HG03064 (cell line): ENCODE data around the gene BORCS5.
"Not testable (repeated sequence)": the region's sequence is repeated elsewhere in the genome, so short reads cannot be mapped to it uniquely, and the experiment has no call there.

Source experiments
- ATAC-seq: cut with Tn5 transposase; IDR thresholded peaks from one replicate; pipeline ENCODE4 v1.9.1; 2021; ENCODE audit warnings: low read depth; ENCODE audit not compliant: unreplicated experiment

Gene BORCS5

GRCh38 chr12:12452326-12452902 lies 95.5 kb downstream of the BORCS5 start:
- no peak for ATAC-seq

DNA sequence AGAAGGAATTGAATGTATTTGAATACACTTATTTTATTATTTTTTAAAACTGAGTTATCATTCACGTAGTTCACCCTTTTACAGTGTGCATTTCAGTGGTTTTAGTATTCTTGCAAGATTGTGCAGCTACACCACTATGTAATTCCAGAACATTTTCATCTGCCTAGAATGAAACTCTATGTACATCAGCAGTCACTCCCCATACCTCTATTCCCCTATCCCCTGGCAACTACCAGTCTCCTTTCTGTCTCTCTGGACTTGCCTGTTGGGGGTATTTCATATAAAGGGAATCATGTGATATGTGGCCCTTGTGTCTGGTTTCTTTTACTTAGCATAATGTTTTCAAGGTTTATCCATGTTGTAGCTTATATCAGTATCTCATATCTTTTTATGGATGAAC lies 96.8 kb downstream of the BORCS5 start:
- no peak for ATAC-seq

- ATAC-seq = no peak
Measured at GRCh38 chr12:12454315-12454714, 97.4 kb downstream of the BORCS5 start.

GRCh38 chr12:12456637-12457036 lies 99.8 kb downstream of the BORCS5 start:
- no peak for ATAC-seq

- ATAC-seq = no peak
Measured at GRCh38 chr12:12460935-12461922, 104.4 kb downstream of the BORCS5 start.

- no peak for ATAC-seq
Measured at GRCh38 chr12:12461923-12462315, 105.0 kb downstream of the BORCS5 start.

- ATAC-seq = no peak
Measured at GRCh38 chr12:12465522-12465921, 108.6 kb downstream of the BORCS5 start.

- no peak for ATAC-seq
Measured at GRCh38 chr12:12466157-12466556, 109.3 kb downstream of the BORCS5 start.

- ATAC-seq = no peak
Measured at GRCh38 chr12:12467264-12467663, 110.4 kb downstream of the BORCS5 start.

GRCh38 chr12:12467688-12468261 lies 110.9 kb downstream of the BORCS5 start:
- ATAC-seq = no peak

DNA sequence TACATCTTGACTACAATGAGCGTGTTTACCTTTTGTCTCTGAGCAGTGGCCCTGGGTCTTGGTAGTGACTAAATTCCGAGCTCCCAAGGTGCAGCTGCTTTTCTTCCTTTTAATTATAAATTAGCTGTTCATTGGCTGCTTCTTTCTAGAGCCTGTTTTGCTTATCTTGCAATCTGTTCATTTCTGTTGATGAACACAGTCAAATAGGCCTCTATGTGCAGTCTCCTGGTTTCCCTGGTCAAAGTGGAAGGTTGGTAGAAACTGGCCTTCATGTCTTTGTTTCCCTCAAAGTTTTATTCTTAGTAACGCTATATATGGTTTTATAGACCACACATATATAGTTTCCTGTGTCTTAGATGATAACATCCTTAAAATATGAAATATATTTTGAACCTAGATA lies 111.7 kb downstream of the BORCS5 start:
- ATAC-seq = no peak

DNA sequence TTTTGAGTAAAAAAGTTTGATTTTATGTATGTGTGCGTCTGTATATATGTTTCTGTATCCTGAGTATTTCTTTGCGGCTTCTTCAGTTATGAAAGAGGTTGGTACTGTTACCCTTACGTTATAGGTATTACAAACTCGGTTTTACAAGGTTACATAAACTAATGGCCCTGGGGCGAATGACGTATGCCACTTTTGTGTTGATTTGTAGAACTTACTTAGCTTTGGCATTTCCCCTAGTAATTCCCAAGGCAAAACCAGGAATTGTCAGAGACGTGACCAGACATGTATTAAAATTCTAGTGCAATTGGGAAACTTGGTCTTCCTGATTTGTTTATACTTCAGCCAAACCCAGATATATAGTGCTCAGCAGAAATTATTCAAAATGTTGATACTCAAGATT lies 112.5 kb downstream of the BORCS5 start:
- ATAC-seq = no peak

DNA sequence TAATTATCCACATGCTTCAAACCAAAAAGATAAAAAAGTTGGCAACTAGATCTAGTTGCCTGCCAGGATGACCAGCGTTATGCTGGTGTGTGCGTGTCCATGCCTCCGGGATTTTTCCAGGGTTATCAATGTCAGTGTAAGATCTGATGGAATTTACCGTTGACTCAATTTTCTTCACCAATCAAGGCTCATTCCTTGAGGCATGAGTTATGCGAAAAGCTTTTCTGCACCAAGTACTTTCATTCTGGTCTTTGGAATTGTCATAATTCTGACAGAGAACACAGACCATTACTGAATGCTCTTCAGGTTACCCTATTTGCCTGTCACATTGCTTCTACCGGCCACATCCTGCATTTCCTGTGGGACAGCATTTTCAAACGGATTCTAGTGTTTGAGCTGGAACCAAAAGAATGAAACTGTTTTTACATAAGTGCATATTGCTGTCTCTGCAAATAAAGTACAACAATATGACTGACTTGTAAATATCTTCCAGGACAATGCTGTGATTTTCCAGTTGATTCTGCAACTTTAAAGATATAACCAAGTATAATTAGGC lies 114.0 kb downstream of the BORCS5 start:
- no peak for ATAC-seq

DNA sequence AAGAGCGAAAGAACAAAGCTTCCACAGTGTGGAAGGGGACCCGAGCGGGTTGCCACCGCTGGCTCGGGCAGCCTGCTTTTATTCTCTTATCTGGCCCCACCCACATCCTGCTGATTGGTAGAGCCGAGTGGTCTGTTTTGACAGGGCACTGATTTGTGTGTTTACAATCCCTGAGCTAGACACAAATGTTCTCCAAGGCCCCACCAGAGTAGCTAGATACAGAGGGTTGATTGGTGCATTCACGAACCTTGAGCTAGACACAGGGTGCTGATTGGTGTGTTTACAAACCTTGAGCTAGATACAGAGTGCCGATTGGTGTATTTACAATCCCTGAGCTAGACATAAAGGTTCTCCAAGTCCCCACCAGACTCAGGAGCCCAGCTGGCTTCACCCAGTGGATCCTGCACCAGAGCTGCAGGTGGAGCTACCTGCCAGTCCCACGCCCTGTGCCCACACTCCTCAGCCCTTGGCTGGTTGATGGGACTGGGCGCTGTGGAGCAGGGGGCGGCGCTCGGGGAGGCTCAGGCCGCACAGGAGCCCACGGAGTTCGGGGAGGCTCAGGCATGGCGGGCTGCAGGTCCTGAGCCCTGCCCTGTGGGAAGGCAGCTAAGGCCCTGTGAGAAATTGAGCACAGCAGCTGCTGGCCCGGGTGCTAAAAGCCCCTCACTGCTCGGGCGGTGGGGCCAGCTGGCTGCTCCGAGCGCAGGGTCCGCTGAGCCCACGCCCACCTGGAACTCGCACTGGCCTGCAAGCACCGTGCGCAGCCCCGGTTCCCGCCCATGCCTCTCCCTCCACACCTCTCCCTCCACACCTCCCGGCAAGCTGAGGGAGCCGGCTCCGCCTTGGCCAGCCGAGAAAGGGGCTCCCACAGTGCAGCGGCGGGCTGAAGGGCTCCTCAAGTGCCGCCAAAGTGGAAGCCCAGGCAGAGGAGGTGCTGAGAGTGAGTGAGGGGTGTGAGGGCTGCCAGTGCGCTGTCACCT lies 115.4 kb downstream of the BORCS5 start:
- not testable (repeated sequence) for ATAC-seq

DNA sequence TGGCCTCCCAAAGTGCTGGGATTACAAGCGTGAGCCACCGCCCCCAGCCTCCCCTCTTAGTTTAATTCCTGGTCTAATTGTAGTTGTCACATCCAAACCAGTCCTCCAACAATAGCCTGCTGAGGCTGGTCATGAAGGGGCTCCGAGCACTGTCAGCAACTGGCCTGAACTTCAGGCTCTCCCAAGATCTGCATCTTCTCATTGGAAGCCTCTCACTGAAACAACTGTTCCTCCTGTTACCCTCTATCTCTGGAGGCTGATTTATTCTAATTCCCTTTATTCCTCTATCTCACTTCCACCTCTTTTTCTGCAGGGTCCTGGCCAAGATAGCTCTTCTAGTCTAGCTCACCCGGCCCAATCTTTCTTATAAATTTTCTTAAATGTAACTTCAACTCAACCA lies 116.3 kb downstream of the BORCS5 start:
- ATAC-seq = no peak

DNA sequence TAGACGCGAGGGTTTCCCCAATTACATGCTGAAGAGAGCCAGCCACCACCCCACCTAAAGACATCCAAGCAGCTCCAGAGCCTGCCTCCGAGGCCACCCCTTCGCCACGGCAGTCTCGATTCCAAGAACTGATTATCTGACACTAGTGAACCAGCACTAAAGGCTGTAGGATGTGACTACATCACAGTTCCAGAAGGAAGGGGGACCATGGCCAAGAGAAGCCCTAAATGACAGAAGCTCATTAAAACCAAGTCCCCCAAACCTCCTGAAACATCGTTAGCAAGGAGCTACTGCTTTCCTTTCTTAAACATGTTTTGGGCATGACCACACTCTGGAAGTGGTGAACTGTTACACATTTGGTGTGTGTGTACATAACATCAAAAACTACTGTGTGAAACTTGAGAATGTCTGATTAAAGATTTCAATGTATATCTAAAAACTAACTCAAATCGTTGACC lies 117.6 kb downstream of the BORCS5 start:
- ATAC-seq = peak; percentile 14

DNA sequence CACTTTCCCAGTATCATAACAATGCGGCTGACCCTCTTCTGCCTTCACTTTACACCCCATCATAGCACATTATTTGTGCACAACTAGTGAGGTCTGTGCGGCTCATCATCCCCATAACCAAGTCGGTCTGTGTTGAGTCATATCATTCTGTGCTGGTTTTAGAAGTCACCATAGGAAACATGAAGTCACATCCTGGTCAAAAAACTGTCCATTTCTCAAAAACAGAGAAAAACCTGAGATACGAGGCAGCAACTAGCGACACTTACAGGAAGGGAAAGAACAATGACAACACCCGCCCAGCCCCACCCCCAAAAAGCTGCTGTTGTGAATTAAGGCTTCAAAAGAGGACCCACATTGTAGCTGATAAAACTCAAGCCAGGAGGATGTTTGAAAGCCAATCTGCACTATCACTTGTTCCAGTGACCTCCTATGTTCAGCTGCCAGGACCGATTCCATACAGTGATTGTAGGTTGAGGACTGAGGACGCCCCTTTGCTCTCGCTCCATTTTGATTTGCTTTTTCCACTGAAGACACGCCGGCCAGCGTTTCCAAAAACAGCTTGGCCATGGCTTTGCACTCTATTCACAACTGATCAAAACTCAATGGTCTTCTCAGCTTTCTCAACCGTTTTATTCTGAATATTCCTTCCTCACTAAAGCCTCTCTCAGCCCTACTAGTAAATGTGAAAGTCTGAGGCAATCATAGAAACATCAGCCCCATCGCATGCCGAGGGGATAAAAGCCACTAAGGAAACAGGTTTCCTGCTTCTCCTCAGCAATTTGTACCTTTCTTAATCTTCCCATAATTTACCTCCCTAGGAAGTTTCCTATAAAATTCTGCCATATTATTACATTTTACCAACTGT lies 118.3 kb downstream of the BORCS5 start:
- peak; percentile 88 for ATAC-seq

DNA sequence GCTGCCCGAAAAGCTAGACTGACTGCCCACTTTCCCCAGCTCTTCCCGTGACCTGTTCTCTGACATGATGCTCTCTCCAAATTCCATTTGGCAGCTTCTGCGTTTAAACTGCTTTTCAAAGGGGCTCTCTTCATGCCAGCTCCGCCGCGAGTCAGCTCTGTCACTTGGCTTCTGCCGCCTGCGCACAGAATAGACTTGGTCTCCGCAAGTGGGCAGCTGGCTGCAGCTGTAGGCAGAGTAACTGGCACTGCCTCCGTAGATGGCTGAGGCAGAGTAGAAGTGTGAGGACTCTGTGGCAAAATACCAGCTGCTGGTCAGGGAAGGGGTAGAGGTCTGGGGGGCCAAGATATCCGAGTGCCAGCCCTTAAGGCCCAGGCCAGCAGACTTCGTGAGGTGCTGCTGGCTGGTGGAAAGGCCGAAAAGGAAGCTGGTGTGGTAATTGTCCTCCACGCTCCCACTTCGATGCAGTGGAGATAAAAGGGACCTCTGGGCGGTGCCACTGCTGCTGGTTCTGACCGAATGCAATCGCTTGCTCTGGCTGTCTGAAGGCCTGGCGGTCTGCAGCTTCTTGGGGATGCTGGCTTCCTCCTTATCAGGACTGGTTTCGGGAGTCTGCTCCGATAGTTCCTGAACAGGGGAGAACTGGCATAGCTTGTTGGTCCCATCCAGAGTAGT lies 120.1 kb downstream of the BORCS5 start:
- ATAC-seq = no peak

DNA sequence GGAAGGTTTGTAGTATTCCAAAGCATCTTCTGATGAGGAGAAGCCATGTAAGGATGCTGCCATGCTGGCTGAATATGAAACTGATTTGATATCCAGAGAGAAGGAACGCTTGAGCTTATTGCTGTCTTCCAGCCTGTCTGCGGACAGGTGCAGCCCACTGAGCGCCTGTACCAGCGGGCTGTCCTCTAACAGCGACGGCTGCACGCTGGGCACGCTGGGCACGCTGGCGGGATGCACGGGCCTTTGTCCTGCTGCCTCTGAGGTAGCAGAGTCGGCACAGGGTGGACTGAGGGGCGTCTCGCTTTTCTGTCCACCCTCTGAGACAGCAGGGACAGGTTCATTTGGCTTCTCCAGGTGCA lies 120.6 kb downstream of the BORCS5 start:
- no peak for ATAC-seq
